ENCODE results near the gene HOXA9.

HOXA9 gene

GRCh38 chr7:27112955-27113949, 52.1 kb downstream of the HOXA9 start (continued):
- TF ChIP-seq ZNF394 (tag by site-specific recombination; IDR thresholded peaks at IDR 0.05; ENCODE audit: borderline replicate concordance) (no peak), ZBTB48 (tag by site-specific recombination; IDR thresholded peaks at IDR 0.05) (peak; percentile 48; the same call in 1 of the 2 replicates), ZNF211 (tag by site-specific recombination; IDR thresholded peaks at IDR 0.05; ENCODE audit: low read depth) (no peak)
